Measurements from ENCODE around the gene PHLPP1.
"Not testable (repeated sequence)": the region's sequence is repeated elsewhere in the genome, so short reads cannot be mapped to it uniquely, and the experiment has no call there.

The PHLPP1 gene

DNA sequence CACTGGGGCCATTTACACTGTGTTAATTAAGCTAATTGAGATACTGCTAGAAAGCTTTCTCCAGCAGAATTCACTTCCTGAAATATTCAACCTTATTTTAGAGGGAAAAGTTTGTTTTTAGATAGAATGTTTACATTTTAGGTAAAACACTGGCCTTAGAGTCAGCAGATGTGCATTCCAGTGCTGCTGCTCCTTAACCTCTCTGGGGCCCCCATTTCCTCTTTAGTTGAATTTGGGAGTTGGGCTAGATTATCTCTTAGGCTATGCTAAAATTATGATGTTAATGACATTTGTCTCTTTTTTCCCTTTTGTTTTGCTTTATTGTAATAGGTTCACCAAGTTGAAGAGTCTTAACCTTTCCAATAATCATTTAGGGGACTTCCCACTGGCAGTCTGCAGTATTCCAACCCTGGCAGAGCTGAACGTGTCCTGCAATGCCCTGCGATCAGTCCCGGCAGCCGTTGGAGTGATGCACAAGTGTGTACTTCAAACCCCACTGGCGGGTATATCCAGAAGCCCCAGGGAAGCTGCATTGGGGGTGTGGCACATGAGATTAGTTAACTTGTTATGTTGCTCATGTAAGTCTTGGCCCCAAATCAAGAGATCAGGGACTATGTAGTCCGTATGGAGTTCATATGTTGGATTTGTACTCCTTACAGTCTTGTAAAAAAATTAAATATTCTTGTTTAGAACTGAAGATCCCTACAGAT lies 179.5 kb downstream of the PHLPP1 start:
- no peak for DNase-seq (ENCODE audit: low spot score)

DNA sequence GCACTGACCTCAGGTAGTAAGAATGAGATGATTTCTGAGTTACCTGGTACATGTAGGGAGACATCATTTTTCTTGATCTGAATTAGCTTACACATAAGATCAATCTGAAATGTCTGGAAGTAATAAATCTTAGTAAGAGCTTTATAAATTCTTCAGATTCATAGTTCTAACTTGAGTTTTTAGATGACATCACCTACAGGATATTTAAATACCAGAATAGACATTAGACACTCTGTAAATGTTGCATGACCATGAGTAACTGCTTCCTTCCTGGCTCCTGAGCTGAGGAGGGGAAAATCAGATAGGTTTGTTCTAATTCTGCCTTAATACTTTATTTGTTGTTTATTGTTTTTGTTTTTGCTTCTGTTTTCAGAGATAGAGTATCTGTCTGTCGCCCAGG lies 181.8 kb downstream of the PHLPP1 start:
- no peak for DNase-seq (ENCODE audit: low spot score)

DNA sequence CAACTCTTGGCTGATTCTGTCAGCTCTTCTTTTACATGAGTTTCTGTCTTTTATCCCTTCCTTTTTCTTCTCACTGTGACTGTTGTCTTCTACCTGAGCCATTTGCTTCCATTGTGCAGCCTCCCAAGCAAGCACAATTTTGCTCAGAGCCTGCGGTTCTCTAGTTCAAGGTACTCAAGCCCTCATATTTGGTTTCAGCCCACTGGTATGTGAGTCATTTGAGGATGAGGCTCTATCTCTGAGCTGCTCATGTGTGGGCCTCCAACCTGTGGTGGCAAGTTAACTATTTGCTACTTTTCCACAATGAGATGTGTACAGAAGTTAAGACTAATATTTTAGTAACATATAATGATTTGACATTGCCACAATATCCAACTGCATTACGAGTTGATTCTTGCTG lies 183.0 kb downstream of the PHLPP1 start:
- no peak for DNase-seq (ENCODE audit: low spot score)

DNA sequence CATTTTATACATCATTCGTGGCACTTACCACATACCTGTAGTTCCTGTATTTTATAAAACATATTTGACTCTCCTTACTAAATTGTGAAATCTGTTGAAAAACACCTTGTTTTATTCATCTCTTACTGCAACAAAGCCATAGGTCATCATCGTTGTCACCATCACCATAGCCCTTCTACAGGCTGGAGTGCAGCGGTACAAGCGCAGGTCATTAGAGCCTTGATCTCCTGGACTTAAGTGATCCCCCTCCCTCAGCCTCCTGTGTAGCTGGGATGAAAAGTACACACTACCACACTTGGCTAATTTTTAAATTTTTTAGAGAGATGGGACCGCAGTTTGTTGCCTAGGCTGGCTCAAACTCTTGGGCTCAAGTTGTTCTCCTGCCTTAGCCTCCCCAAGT lies 184.2 kb downstream of the PHLPP1 start:
- DNase-seq (ENCODE audit: low spot score): no peak

DNA sequence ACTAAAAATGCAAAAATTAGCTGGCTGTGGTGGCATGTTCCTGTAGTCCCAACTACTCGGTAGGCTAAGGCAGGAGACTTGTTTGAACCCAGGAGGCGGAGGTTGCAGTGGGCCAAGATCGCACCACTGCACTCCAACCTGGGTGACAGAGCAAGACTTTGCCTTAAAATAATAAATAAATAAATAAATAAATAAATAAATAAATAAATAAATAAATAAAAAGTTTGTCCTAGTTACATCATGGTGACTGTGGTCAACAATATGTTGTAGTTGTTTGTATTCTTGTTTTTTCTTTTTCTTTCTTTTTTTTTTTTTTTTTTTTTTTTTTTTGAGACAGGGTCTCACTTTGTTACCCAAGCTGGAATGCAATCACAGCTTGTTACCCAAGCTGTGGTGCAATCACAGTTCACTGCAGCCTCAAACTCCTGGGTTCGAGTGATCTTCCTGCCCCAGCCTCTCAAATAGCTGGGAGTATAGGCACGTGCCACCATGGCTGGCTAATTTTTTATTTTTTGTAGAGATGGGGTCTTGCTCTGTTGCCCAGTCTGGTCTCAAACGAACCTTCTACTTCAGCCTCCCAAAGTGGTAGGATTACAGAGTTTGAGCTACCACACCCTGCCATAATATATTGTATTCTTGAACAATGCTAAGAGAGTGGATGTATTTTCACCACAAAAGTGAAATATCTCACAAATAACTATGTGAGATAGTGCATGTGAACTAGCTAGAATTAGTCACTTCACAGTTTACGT lies 185.0 kb downstream of the PHLPP1 start:
- DNase-seq (ENCODE audit: low spot score): no peak

DNA sequence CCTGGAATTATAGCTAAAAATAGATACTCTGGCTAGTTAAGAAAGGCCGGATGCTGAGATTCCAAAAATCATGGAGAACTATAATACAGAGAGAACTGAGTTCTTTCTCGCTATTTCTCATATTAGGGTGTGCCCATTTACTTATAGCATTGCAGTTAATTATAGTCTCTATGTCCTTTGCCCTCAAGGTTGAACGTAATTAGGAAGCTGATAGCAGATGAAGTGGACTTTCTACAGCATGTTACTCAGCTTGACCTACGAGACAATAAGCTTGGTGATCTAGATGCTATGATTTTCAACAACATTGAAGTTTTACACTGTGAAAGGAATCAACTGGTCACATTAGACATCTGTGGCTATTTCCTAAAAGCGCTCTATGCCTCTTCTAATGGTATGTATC lies 187.4 kb downstream of the PHLPP1 start:
- no peak for DNase-seq (ENCODE audit: low spot score)

DNA sequence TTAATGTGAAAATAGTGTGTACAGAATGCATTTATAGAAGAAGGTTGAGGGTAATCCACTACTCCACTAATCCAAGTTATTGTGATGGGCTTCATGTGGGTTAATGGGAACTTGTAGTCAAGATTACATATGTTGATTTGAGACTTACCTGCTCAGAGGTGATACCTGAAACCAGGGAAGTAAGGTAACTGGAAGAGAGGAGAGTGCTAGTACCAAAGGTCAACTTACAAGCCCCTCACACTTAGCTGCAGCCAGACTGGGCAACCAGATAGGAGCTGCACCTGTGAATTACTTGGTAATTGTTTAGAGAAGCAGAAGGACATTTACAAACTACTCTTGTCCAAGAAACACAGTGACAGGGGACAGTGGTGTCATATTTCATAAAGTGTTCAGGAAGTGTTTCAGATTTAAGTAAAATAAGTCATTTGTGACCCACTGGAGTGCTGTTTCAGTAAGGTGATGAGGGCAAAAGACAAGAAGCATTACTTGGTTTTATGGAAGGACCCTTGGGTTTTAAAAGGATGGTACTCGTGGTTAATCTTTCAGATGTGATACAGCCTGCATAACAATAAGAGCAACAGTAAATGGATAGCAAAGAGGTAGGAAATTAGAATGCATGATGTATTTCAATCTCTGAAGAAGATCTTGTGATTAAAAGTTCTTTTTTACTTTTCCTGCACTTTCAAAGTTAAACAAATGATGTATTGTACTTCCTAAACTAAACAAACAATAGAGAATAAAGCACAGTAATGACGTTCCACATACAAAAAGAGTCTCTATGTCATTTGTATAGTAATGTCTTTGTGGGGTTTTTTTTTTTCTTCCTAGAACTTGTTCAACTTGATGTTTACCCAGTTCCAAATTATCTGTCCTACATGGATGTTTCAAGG lies 189.3 kb downstream of the PHLPP1 start:
- DNase-seq (ENCODE audit: low spot score): no peak

DNA sequence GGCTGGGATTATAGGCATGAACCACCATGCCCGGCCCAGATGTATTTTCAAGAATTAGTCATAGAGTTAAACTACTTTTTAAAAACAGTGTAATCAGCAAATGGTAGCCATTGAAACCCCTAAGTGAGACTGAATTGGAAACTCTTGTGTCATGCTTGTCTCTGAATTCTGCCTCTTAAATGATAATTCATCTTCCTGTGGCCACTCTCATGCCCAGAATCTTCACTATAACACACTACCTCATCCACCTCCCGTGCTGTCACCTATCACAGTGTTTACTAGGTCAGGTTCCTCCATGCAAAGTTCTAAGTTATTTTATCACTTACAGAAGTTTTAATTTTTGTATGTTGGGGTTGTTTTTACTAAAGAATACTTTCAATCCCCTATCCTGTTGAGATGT lies 197.5 kb downstream of the PHLPP1 start:
- no peak for DNase-seq (ENCODE audit: low spot score)

DNA sequence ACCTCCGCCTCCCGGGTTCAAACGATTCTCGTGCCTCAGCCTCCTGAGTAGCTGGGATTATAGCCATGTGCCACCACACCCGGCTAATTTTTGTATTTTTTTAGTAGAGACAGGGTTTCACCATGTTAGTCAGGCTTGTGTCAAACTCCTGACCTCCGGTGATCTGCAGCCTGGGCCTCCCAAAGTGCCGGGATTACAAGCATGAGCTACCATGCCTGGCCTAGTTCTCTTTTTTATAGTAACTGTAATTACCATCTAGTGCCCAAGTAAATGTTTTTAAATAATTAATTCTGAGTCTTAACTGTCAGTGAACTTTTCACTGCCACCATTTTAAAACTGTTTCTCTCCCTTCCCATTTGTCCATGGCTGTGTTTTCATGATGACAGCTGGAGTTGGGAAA lies 198.5 kb downstream of the PHLPP1 start:
- not testable (repeated sequence) for DNase-seq (ENCODE audit: low spot score)

DNA sequence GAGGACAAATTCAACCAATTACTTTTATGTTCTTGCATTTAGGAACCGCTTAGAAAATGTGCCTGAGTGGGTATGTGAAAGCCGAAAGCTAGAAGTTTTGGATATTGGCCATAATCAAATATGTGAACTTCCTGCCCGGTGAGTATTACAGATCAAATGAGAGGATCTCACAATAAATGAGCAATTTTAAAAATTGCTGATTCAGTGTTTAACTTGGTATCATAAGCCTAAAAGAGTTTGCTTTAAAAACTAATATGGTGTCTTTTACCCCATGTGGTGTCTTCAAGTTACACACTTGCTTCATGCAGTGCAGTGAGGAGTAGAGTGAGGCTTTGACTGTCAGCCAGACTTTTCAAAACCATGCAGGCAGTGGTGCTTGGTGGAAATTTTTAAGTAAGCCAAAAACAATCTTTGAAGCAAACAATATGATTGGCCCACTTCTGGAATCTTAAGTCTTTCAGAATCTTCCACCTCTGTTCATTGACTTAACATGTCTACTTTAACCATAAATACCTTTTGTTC lies 199.6 kb downstream of the PHLPP1 start:
- DNase-seq (ENCODE audit: low spot score): no peak

DNA sequence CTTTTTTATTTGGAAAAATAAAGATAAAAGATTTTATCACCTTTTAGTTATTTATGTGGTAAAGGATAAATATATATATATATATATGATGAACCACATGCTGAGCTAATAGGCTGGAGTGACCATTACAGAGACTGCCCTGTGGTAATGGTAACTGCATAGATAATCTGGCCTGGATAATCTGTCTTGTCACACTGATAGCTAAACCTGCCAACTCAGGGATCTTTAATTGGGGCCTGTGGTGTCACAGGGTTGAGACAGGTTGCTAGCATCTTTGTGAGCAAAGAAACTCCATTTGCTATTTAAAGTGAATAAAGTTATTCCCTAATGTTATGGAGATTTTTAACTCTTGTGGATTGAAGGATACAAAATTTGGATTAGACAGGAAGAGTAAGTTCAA lies 203.0 kb downstream of the PHLPP1 start:
- no peak for DNase-seq (ENCODE audit: low spot score)

DNA sequence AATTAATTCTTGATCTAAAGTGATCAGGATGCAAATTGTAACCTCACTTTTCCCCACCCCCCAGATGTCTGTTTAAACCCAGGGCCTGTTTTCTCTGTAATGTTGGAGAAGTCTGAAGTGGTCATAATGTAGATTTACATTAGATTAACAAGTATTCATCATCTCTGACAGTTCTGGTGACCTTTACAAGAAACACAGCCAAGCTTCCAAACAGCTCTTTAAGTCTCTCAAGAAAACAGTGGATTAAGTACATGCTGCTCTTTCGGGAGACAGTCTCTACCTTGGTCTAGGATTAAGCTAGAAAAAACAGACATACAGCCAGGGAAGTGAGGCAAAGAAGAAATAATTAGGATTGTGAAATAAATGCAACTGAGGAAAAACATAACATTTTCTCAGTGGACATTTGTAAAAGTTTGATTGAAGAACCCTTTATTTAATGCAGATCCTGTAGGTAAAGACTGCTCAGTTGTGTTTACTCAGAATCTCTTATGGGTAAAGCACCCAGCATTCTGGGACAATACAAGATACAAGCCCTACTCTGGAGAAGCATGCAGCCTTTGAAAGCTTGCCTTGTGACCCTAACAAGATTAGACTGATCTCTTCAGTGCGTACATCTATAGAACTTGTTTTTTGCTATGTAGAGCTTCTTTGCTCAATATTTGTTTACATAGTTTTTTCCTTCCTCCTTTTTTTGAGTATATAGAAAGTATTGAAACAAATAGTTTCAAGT lies 203.9 kb downstream of the PHLPP1 start:
- no peak for DNase-seq (ENCODE audit: low spot score)

DNA sequence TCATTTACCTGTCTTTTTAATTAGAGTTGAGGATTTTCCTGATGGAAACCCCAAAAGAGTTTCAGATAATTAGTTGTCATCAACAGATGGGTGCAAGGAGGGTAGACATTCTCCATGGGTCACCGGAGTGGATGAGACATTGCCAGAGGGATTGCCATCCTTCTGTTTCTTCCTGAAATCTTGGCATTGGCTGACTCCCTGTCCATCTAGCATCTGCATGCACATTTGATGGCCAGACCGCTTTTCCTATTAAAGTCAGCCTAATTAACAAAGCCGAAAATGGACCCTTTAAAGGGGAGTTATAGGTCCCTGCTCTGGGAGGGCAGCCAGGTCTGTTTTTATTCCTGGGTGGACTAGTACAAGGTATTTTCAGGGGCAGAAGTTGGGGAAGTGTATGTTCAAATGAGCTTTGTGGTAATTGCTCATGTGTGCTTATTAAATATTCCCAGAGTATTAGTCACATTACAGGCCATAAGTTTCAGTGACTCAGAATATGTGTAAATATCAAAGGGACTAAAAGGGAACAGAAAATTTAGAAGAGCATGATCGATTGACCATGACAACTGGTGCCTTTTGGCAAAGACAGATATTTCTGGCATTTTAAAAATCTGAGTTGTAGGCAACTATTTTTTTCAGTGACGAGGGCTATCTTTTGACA lies 209.8 kb downstream of the PHLPP1 start:
- no peak for DNase-seq (ENCODE audit: low spot score)

DNA sequence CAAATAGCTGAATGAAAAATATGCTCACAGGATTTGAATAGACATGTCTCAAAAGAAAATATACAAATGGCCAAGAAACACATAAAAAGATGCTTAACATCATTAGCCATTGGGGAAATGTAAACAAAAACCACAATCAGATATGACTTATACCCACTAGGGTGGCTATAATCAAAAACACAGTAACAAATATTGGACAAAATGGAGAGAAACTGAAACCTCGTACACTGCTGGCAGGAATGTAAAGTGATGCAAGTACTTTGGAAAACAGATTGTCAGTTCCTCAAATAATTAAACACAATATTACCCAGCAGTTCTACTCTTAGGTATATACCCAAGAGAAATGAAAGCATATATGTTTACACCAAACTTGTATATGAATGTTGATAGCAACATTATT lies 213.0 kb downstream of the PHLPP1 start:
- no peak for DNase-seq (ENCODE audit: low spot score)

DNA sequence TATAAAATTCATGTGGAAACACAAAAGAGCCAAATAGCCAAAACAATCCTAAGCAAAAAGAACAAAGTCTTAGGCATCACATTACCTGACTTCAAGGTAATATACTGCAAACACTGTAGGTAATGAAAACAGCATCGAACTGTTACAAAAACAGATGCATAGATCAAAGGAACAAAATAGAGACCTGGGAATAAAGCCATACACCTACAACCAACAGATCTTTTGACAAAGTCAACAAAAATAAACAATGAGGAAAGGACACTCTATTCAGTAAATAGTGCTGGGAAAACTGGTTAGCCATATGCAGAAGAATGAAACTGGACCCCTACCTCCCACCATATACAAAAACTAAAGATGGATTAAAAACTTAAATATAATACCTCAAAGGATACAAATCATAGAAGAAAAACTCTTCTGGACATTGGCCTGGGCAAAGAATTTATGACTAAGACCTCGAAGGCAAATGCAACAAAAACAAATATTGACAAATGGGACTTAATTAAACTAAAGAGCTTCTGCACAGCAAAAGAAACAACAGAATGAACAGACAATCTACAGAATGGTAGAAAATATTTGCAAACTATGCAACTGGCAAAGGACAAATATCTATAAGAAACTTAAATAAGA lies 218.0 kb downstream of the PHLPP1 start:
- DNase-seq (ENCODE audit: low spot score): no peak

DNA sequence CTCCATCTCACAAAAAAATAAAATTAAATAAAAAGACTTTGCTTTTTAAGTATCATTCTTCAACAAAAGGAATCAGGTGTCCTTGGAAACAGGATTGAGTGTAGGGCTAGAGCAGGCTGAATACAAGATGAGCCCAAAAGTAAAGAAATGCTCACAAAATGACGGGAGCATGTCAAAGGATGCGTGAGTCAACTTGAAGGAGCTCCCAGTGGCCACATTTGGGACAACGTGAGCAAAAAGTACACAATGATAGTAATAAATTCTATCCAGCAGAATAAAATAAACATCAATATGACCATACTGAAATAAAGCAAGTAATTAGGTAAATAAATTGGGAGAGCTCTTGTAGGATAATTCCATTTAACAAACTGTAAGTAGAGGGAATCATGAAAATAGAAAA lies 220.7 kb downstream of the PHLPP1 start:
- DNase-seq (ENCODE audit: low spot score): no peak

DNA sequence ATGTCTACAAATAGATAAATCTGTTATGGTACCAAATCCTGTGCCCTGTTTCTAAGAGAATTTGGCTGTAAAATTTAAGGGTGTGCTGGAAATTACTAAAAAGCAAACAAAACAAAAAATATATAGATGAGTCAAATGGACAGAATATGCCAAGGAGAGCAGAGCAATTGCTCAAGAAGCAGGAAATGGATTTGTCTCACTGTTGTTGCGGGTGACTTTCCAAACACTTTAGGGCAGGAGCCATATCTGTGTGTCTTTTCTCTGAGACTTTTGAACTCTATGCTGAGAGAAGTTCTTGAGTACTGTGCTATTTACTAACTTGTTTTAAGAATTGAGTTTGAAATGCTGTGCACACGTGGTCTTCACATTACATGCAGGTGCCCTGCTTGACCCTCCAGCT lies 221.7 kb downstream of the PHLPP1 start:
- DNase-seq (ENCODE audit: low spot score): no peak

DNA sequence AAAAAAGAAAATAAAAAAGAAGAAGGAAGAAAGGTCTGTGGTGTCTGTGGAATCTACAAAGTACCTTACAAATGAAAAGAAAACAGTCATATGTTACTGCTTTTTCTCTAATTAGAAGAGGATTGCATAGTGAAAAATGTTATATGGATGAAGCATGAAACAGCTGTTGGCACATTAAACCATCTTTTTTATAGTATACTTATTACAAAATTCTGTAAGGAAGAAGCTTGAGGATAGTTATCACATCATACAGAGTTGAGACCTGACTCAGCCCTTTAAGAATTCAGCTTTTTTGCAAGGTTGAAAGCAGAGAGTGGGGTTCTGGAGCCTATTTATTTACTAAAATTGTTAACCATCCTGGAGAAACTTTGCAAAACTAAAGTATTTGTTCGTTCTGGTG lies 222.7 kb downstream of the PHLPP1 start:
- DNase-seq (ENCODE audit: low spot score): no peak

DNA sequence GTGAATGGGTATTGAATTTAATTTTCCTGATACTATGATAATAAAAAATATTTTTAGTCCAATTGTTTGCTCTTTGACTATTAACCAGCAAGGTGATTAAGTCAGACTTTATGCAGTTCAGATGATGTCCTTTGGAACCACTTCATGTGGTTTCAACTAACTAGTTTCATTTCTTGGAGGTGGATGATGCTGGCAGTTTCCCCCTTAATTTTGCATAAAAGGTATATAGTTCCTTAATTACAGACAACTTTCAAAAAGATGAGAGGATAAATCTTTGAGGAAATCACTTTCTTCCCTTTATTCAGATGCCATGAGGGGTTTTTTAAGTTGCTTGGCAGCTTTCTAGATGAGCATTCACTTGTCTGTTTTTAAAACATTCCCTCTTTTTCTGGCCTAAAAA lies 223.1 kb downstream of the PHLPP1 start:
- DNase-seq (ENCODE audit: low spot score): no peak

DNA sequence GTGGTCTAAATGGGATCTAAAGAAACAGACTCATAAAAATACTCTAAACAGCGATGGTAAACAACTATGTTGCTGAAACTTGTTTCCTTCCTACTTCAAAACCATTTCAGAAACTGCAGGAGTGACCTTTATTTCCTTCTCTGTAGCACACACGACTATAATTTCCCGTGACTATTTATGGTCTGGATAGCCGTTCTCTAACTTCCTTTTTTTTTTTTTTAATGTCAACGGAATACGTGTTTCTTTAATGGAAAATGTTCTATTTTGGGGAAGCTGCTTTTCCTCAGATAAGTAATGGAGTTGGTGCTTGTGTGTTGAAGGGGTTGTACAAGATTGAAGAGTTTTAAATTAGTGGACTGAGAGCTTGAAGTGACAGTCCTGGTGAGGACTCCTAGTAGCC lies 224.1 kb downstream of the PHLPP1 start:
- DNase-seq (ENCODE audit: low spot score): no peak

DNA sequence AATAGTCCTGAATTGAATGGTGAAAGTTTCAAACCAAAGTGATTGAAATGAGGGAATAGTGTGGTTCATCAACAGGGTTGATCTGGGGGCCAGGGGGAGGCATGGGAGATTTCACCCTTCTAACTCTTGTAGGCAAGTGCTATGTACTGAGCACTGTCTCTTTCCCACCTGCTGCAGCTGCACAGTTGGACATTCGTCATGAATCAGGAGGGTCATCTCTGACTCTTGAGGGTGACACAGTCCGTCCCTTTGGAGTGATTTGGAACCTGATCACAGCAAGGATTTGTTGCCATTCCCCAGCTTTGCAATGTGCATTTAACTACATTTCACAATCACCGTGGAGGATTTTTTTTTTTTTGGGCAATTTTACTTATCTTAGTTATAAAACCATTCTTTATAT lies 224.6 kb downstream of the PHLPP1 start:
- no peak for DNase-seq (ENCODE audit: low spot score)

Measured in CD4-positive, alpha-beta T cell treated with Interleukin-2 at 100 ng/mL for 4 hours (primary cell).